ENCODE measurements around the gene SLC25A1. TPM values are rescaled to one million over a fixed set of nuclear protein-coding genes. Genes with fewer than 3 reads are reported as not detected.

The SLC25A1 gene
- total RNA-seq, 1 donor from 2014 or later: 69.9 TPM

Other genes with a start within 250 kb of the SLC25A1 start
- 12.4 TPM for gene PRODH, start 242.4 kb downstream of the SLC25A1 start, total RNA-seq
- 68.7 TPM for gene DGCR2, start 56.3 kb downstream of the SLC25A1 start, total RNA-seq
- not detected for gene TSSK2, start 47.4 kb downstream of the SLC25A1 start, total RNA-seq
- 14.6 TPM for gene ESS2, start 34.1 kb downstream of the SLC25A1 start, total RNA-seq
- not detected for gene GSC2, start 28.4 kb downstream of the SLC25A1 start, total RNA-seq
- gene CLTCL1, start 113.0 kb upstream of the SLC25A1 start, total RNA-seq: 5.8 TPM

Data from ureter (tissue), 1 donor.